ENCODE measurements around the gene PRKD2. TPM values are rescaled to one million over a fixed set of nuclear protein-coding genes. Genes with fewer than 3 reads are reported as not detected.

The PRKD2 gene
- total RNA-seq, 2 experiments from 2014 or later: 62.2 to 62.3 TPM

- no peaks in the 10 kb centered on the region for H3K27me3 Mint-ChIP-seq (ENCODE audit: low read depth)
- peaks cover 6% of the 10 kb centered on the region for H3K36me3 Mint-ChIP-seq (ENCODE audit: low read depth)
- no peak overlapping the region for H3K27ac Mint-ChIP-seq
- H3K4me1 Mint-ChIP-seq (ENCODE audit: low read depth): peaks cover 5% of the 10 kb centered on the region
- CTCF ChIA-PET: interaction anchor here (0.5 to 6.9 kb wide), 22 partner anchors 9 to 238 kb away, joined by 3 to 40 read pairs (median 4); no protein-coding TSS in a partner anchor
- peak; percentile 88 for DNase-seq
- H3K4me3 Mint-ChIP-seq: no peak overlapping the region
- no peaks in the 10 kb centered on the region for H3K9me3 Mint-ChIP-seq
- intact Hi-C loops (cut with micrococcal nuclease): loop anchor here (1.0 kb wide), 1 partner anchor 49 kb away; no protein-coding TSS in a partner anchor
These were observed 36.7 kb upstream of the PRKD2 start for GRCh38 chr19:46753420-46754155.

DNA sequence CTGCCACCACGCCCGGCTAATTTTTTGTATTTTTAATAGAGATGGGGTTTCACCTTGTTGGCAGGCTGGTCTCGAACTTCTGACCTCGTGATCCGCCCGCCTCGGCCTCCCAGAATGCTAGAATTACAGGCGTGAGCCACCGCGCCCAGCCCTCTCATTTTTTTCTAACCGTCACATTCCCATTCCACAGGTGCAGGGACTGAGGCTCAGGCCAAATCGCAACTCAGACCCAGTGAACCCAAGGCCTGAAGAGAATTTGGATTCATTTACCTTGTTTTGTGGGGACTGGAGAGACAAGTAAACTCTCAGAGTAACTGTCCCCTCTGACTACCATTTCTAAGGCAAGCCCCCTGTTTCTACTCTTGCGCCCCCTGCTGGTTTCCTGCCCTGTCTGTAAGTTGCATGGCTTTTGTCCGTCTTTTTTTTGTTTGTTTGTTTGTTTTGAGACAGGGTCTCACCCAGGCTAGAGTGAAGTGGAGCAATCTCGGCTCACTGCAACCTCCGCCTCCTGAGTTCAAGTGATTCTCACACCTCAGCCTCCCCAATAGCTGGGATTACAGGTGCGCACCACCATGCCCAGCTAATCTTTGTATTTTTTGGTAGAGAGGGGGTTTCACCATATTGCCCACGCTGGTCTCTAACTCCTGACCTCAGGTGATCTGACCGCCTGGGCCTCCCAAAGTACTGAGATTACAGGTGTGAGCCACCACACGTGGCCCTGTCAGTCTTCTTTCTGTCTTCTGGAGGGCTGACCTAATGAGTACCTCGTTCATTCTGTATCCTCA lies 31.6 kb upstream of the PRKD2 start:
- Mint-ChIP-seq H3K9me3 (no peaks in the 10 kb centered on the region), H3K27ac (no peak overlapping the region), H3K36me3 (ENCODE audit: low read depth) (peaks cover 4% of the 10 kb centered on the region), H3K4me1 (ENCODE audit: low read depth) (peaks cover 33% of the 10 kb centered on the region), H3K27me3 (ENCODE audit: low read depth) (no peaks in the 10 kb centered on the region), H3K4me3 (no peak overlapping the region)
- DNase-seq: peak; percentile 86
- CTCF ChIA-PET: interaction anchor here (0.7 to 6.9 kb wide), 10 partner anchors 10 to 134 kb away, joined by 3 to 40 read pairs (median 6); no protein-coding TSS in a partner anchor
- intact Hi-C loops (cut with micrococcal nuclease): loop anchor here (2.0 kb wide), 1 partner anchor 220 kb away; no protein-coding TSS in a partner anchor

DNA sequence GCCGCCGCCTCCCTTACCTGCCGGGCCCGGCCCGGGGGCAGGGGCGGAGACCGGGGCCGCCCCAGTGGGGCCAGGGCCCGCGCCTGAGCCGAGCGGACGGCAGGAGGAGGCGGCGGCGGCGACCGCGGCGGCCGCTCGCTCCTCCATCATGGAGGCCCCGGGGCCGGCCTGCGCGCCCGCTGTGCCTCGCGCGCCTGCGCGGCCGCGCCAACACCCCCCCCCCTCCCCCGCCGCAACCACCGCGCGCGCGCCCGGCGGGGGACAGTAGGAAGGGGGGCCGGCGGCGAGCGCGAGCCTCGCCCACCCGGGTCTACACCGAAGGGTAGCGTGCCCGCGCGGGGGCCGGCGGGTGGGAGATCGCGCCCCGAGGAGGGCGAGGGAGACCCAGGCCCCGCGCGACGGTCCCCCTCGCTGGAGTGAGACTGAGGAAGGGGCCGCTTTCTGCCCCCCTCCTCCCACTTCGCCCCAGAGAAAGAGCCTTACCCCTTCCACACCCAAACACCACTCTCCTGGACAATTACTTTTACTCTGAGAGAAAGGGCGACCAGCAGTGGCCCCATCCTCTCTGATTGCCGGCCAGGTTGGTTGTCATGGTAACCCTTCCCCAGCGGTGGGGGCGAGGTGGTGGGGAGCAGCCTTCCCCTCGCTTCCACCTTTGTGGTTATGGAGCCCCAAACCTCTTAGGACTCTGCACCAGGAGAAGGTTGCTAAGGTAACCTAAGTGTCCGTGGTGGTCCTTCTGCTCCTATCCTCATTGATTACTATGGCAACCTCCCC lies 29.6 kb upstream of the PRKD2 start, which contains the start of gene STRN4:
Gene STRN4, minus strand, starts transcription at position 170 of the 777 bp plus-strand sequence. Its CDS starts 20 bp downstream, at position 150.
- H3K4me3 Mint-ChIP-seq: peak within 1 kb of the TSS; percentile 95
- H3K27ac Mint-ChIP-seq: peak within 1 kb of the TSS; percentile 84
- no peaks in the 10 kb centered on the region for H3K27me3 Mint-ChIP-seq (ENCODE audit: low read depth)
- DNase-seq: peak; percentile 47
- no peaks in the 10 kb centered on the region for H3K9me3 Mint-ChIP-seq
- CTCF ChIA-PET: no interaction called here
- peaks cover 43% of the 10 kb centered on the region for H3K4me1 Mint-ChIP-seq (ENCODE audit: low read depth)
- peaks cover 4% of the 10 kb centered on the region for H3K36me3 Mint-ChIP-seq (ENCODE audit: low read depth)
- intact Hi-C loops (cut with micrococcal nuclease): no loop called here

DNA sequence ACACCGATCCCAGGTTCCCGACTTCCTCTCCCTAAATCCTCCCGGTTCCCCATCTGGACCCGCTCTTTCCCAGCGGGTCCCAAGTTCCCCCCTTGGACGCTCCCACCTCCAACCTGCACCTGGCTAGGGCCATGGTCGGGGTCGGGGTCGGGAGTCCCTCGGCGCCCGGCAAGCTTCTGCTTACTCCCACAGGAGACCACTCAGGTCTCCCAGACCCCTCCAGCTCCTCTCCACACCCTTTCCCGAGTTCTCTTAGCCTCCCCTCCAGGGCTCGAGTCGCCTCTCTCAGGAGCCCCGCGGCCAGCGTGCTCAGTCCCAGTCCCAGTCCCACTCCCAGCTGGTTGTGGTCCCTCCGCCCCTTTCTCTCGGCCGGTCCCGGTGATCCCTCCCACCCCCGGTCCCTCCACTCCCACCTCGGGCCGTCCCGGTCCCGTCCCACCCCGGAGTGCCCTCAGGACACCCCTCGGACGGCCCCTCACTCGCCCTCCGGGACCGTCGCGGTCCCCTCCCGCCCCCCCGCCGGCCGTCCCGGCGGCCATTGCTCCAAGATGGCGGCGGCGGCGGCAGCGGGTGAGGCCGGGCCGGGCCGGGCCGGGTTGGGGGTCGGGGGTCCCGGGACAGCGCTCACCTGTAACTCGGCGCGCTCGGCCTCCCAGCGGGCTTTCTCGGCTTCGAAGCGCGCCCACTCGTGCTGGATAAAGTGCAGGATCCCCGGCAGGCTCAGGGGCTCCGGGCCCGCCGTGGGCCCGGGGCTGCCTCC lies 28.8 kb upstream of the PRKD2 start, which contains the start of gene FKRP:
Gene FKRP, plus strand, starts transcription at position 537 of the 760 bp plus-strand sequence. CDS start 9,394 bp downstream, outside the sequence.
- DNase-seq: no peak
- peaks cover 46% of the 10 kb centered on the region for H3K4me1 Mint-ChIP-seq (ENCODE audit: low read depth)
- CTCF ChIA-PET: interaction anchor here (1.9 kb wide), 1 partner anchor 11 kb away, joined by 7 read pairs; no protein-coding TSS in a partner anchor
- H3K4me3 Mint-ChIP-seq: peak within 1 kb of the TSS; percentile 95
- H3K27ac Mint-ChIP-seq: peak within 1 kb of the TSS; percentile 84
- H3K36me3 Mint-ChIP-seq (ENCODE audit: low read depth): peaks cover 3% of the 10 kb centered on the region
- no peaks in the 10 kb centered on the region for H3K9me3 Mint-ChIP-seq
- intact Hi-C loops (cut with micrococcal nuclease): no loop called here
- no peaks in the 10 kb centered on the region for H3K27me3 Mint-ChIP-seq (ENCODE audit: low read depth)

- CTCF ChIA-PET: interaction anchor here (1.0 to 1.9 kb wide), 4 partner anchors 12 to 96 kb away, joined by 4 to 7 read pairs (median 4); no protein-coding TSS in a partner anchor
- Mint-ChIP-seq H3K4me1 (ENCODE audit: low read depth) (peaks cover 52% of the 10 kb centered on the region), H3K27me3 (ENCODE audit: low read depth) (no peaks in the 10 kb centered on the region), H3K9me3 (no peaks in the 10 kb centered on the region), H3K4me3 (peak overlapping the region; percentile 95), H3K27ac (peak overlapping the region; percentile 84), H3K36me3 (ENCODE audit: low read depth) (peaks cover 2% of the 10 kb centered on the region)
- intact Hi-C loops (cut with micrococcal nuclease): no loop called here
- DNase-seq: no peak
These were observed 28.1 kb upstream of the PRKD2 start for GRCh38 chr19:46745030-46745429.

DNA sequence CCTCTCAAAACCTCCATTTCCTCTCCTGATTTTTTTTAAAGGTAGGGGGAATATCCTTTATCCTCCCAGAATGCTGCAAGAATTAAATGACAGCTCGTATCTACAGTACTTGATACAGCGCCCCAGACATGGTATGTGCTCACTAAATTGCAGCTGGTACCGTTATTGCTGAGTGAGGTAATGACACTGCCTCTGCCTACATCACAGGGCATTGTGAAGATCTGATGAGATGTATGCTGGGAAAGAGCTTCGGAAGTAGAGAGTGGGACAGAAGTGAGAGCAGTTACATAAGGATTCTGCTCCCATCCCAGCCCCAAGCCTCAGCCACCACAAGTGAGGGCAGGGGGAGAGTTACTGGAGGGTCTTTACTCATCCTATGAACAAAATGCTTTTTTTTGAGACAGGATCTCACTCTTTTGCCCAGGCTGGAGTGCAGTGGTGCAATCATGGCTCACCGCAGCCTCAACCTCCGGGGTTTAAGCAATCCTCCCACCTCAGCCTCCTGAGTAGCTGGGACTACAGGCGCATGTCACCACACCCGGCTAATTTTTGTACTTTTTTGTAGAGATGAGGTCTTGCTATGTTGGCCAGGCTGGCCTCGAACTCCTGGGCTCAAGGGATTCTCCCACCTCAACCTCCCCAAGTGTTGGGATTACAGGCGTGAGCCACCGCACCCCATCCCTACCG lies 27.2 kb upstream of the PRKD2 start:
- peak overlapping the region; percentile 1 for H3K27ac Mint-ChIP-seq
- intact Hi-C loops (cut with micrococcal nuclease): no loop called here
- peaks cover 2% of the 10 kb centered on the region for H3K36me3 Mint-ChIP-seq (ENCODE audit: low read depth)
- no peak for DNase-seq
- no peaks in the 10 kb centered on the region for H3K27me3 Mint-ChIP-seq (ENCODE audit: low read depth)
- H3K4me3 Mint-ChIP-seq: peak overlapping the region; percentile 95
- H3K9me3 Mint-ChIP-seq: no peaks in the 10 kb centered on the region
- CTCF ChIA-PET: interaction anchor here (0.5 to 1.9 kb wide), 7 partner anchors 10 to 97 kb away, joined by 3 to 7 read pairs (median 4); no protein-coding TSS in a partner anchor
- peaks cover 57% of the 10 kb centered on the region for H3K4me1 Mint-ChIP-seq (ENCODE audit: low read depth)

DNA sequence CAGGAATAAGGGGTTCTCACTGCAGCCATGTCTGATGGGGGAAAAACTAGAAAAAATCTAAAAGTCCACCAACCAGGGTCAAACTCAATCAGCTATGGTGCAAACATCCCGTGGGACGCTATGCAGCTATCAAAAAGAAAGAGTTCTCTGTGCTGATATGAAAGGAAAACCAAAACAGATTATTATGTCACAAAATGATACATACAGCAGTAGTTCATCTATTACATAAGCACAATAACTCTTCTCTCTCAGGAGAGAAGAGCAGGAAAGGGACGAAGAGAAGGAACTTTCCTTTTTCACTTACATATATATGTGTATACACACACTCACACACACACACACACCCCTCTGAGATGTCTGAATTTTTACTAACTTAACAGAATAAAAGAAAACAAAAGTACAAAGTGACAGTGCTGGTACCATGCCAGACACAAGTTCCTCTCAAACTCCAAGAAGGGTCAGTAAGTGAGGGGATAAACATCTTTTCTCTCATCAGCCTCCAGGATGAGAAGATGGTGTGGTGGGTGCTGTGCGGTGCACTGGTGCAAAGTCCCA lies 26.1 kb upstream of the PRKD2 start:
- Mint-ChIP-seq H3K4me3 (no peak overlapping the region), H3K4me1 (ENCODE audit: low read depth) (peaks cover 55% of the 10 kb centered on the region), H3K36me3 (ENCODE audit: low read depth) (peaks cover 4% of the 10 kb centered on the region), H3K27me3 (ENCODE audit: low read depth) (no peaks in the 10 kb centered on the region), H3K27ac (no peak overlapping the region), H3K9me3 (no peaks in the 10 kb centered on the region)
- no peak for DNase-seq
- CTCF ChIA-PET: interaction anchor here (0.7 to 2.7 kb wide), 4 partner anchors 14 to 270 kb away, joined by 3 to 21 read pairs (median 4); no protein-coding TSS in a partner anchor
- intact Hi-C loops (cut with micrococcal nuclease): no loop called here

GRCh38 chr19:46741447-46741846 lies 24.5 kb upstream of the PRKD2 start:
- intact Hi-C loops (cut with micrococcal nuclease): no loop called here
- DNase-seq: no peak
- H3K27ac Mint-ChIP-seq: no peak overlapping the region
- H3K4me3 Mint-ChIP-seq: no peak overlapping the region
- H3K9me3 Mint-ChIP-seq: no peaks in the 10 kb centered on the region
- H3K27me3 Mint-ChIP-seq (ENCODE audit: low read depth): no peaks in the 10 kb centered on the region
- H3K4me1 Mint-ChIP-seq (ENCODE audit: low read depth): peaks cover 45% of the 10 kb centered on the region
- H3K36me3 Mint-ChIP-seq (ENCODE audit: low read depth): peaks cover 10% of the 10 kb centered on the region
- CTCF ChIA-PET: interaction anchor here (0.9 to 2.7 kb wide), 4 partner anchors 12 to 99 kb away, joined by 3 to 21 read pairs (median 7); no protein-coding TSS in a partner anchor

DNA sequence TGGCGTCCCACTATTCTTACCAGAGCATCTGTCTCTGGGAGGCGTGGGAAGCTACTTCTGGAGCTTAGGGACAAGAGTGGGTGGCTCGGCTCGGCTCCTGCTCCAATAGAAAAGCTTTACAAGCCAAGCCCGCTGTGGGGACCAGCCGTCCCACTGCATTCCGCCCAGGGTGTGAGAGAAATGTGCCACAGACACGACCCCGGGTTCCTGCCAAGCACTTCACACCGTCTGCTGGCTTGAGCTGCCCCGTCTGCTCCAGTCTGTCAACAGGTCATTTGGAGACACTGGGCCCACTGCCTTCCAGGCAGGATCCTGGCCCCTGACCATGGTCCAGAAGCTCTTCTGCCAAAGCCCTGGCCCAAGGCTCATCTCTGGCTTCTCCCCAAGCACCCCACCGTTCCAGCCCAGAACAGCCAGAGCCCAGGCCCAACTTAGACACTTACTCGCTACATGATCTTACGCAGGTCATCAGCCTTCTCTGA lies 22.4 kb upstream of the PRKD2 start:
- peaks cover 11% of the 10 kb centered on the region for H3K36me3 Mint-ChIP-seq (ENCODE audit: low read depth)
- no peak overlapping the region for H3K27ac Mint-ChIP-seq
- no peak for DNase-seq
- intact Hi-C loops (cut with micrococcal nuclease): no loop called here
- peaks cover 31% of the 10 kb centered on the region for H3K4me1 Mint-ChIP-seq (ENCODE audit: low read depth)
- CTCF ChIA-PET: interaction anchor here (1.4 kb wide), 1 partner anchor 11 kb away, joined by 4 read pairs; no protein-coding TSS in a partner anchor
- no peaks in the 10 kb centered on the region for H3K9me3 Mint-ChIP-seq
- no peak overlapping the region for H3K4me3 Mint-ChIP-seq
- no peaks in the 10 kb centered on the region for H3K27me3 Mint-ChIP-seq (ENCODE audit: low read depth)

DNA sequence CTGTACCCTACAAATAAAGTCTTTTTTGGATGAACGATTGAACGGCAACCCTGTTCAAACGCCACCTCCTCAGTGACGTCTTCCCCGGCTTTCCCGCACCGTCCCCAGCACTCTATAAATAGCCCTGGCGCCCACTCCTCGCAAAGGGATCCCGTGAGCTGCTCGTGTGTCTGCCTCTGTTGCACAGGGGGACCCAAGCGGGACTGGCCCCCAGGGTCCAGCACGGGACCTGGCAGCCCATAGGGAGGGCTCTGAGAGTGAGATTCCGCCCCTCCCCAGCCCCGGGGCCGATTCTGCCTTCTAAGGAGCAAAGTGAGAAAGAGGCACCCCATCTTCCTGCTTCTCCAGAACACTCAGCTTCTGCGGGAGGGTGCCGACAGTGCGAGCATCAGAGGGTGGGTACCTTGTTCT lies 20.9 kb upstream of the PRKD2 start:
- no peaks in the 10 kb centered on the region for H3K9me3 Mint-ChIP-seq
- CTCF ChIA-PET: interaction anchor here (1.0 to 1.3 kb wide), 4 partner anchors 9 to 33 kb away, joined by 3 to 8 read pairs (median 4); no protein-coding TSS in a partner anchor
- H3K4me1 Mint-ChIP-seq (ENCODE audit: low read depth): peaks cover 18% of the 10 kb centered on the region
- no peak for DNase-seq
- peaks cover 18% of the 10 kb centered on the region for H3K36me3 Mint-ChIP-seq (ENCODE audit: low read depth)
- H3K4me3 Mint-ChIP-seq: no peak overlapping the region
- H3K27me3 Mint-ChIP-seq (ENCODE audit: low read depth): no peaks in the 10 kb centered on the region
- intact Hi-C loops (cut with micrococcal nuclease): no loop called here
- no peak overlapping the region for H3K27ac Mint-ChIP-seq

All from activated naive CD4-positive, alpha-beta T cell treated with anti-CD3 and anti-CD28 coated beads for 36 hours (primary cell).